Smooth muscle cell (in vitro differentiated cells): ENCODE results near the gene PIP4K2A. TPM values are rescaled to one million over a fixed set of nuclear protein-coding genes. Genes with fewer than 3 reads are reported as not detected.

Experiments
- DNase-seq: peaks from one replicate; lab custom pipeline; 2025; ENCODE audit not compliant: unreplicated experiment; lab: John Stamatoyannopoulos, UW
- H2AFZ ChIP-seq: fragments of 200-600 bp; sonication (generic); 2 replicates; pipeline ENCODE4 v1.6.0; 2016; ENCODE audit warnings: antibody characterized with exemption, low read depth, mild to moderate bottlenecking
- H3F3A ChIP-seq: fragments of 200-600 bp; sonication (generic); 2 replicates; pipeline ENCODE4 v1.6.0; 2017; ENCODE audit warnings: antibody characterized with exemption, low read depth
- H3K27ac ChIP-seq: fragments of 200-600 bp; sonication (generic); 2 replicates; pipeline ENCODE4 v1.5.1; 2016; ENCODE audit warnings: low read depth, mild to moderate bottlenecking
- H3K27me3 ChIP-seq: fragments of 200-600 bp; sonication (generic); 2 replicates; pipeline ENCODE4 v1.6.1; 2016; ENCODE audit warnings: low read depth, mild to moderate bottlenecking
- H3K36me3 ChIP-seq: fragments of 200-600 bp; sonication (generic); 2 replicates; pipeline ENCODE4 v1.5.1; 2016; ENCODE audit warnings: low read depth
- H3K4me1 ChIP-seq: fragments of 200-600 bp; sonication (generic); 2 replicates; pipeline ENCODE4 v1.5.1; 2016; ENCODE audit warnings: low read depth
- H3K4me2 ChIP-seq: fragments of 200-600 bp; sonication (generic); 2 replicates; pipeline ENCODE4 v1.6.0; 2016; ENCODE audit warnings: mild to moderate bottlenecking
- H3K4me3 ChIP-seq: fragments of 200-600 bp; sonication (generic); 2 replicates; pipeline ENCODE4 v1.5.1; 2016; ENCODE audit warnings: mild to moderate bottlenecking
- H3K79me2 ChIP-seq: fragments of 200-600 bp; sonication (generic); 2 replicates; pipeline ENCODE4 v1.6.0; 2016; ENCODE audit warnings: low read depth, mild to moderate bottlenecking
- H3K9ac ChIP-seq: fragments of 200-600 bp; sonication (generic); 2 replicates; pipeline ENCODE4 v1.6.0; 2016; ENCODE audit warnings: low read depth
- H3K9me3 ChIP-seq: fragments of 200-600 bp; sonication (generic); replicated peaks from 2 replicates; pipeline ENCODE4 v1.5.1; 2016; ENCODE audit warnings: low read depth
- H4K20me1 ChIP-seq: fragments of 200-600 bp; sonication (generic); 2 replicates; pipeline ENCODE4 v1.6.0; 2016; ENCODE audit warnings: low read depth
- CTCF ChIP-seq: fragments of 200-600 bp; sonication (generic); IDR thresholded peaks from 2 replicates; pipeline ENCODE4 v1.5.1; 2017; ENCODE audit warnings: borderline replicate concordance, mild to moderate bottlenecking, antibody characterized with exemption; ENCODE audit not compliant: insufficient read depth, poor library complexity, severe bottlenecking
- WGBS: methylation state at CpG from one replicate; pipeline ENCODE4 v1.1.7; 2016; ENCODE audit warnings: low lambda C conversion rate; 5-methylcytosine and 5-hydroxymethylcytosine counted together
- polyA plus RNA-seq: library from polyadenylated mRNA; unstranded; fragments of >200 nt; fragmentation: Nextera tagmentation; extraction: Ambion mirVana; gene quantifications from 2 replicates; pipeline ENCODE4 v1.2.1, GENCODE V29; 2016
- total RNA-seq: library from RNA; depleted of rRNA; stranded (reverse); fragments of >200 nt; gene quantifications from 2 replicates; pipeline ENCODE4 v1.2.3, GENCODE V29; 2014

Gene PIP4K2A
- total and polyA plus RNA-seq, 2 experiments from 2014 or later, result 7.5 to 8.9 TPM

GRCh38 chr10:22505911-22506685 lies 208.3 kb downstream of the PIP4K2A start:
- peak overlapping the region; percentile 53 for H3K4me2 ChIP-seq
- no peaks in the 10 kb centered on the region for H3K9me3 ChIP-seq
- H2AFZ ChIP-seq, result no peak overlapping the region
- H3K27ac ChIP-seq, result no peak overlapping the region
- H3K4me3 ChIP-seq, result no peak overlapping the region
- no peaks in the 10 kb centered on the region for H4K20me1 ChIP-seq
- no peak overlapping the region for H3K9ac ChIP-seq
- no peaks in the 10 kb centered on the region for H3K27me3 ChIP-seq
- DNase-seq, result peak; percentile 48
- peaks cover 8% of the 10 kb centered on the region for H3K4me1 ChIP-seq
- H3K79me2 ChIP-seq, result no peaks in the 10 kb centered on the region
- WGBS, result 26% methylated on average over 11 of the region's 11 CpGs
- TF ChIP-seq CTCF, result no peak
- no peaks in the 10 kb centered on the region for H3K36me3 ChIP-seq
- no peaks in the 10 kb centered on the region for H3F3A ChIP-seq

- H3K27me3 ChIP-seq, result peaks cover 4% of the 10 kb centered on the region
- TF ChIP-seq CTCF, result no peak
- DNase-seq, result no peak
- no peak overlapping the region for H3K4me3 ChIP-seq
- H3F3A ChIP-seq, result no peaks in the 10 kb centered on the region
- peak overlapping the region; percentile 2 for H3K4me2 ChIP-seq
- 49% methylated on average over 4 of the region's 4 CpGs for WGBS
- H3K9me3 ChIP-seq, result no peaks in the 10 kb centered on the region
- H3K36me3 ChIP-seq, result no peaks in the 10 kb centered on the region
- no peak overlapping the region for H3K9ac ChIP-seq
- no peak overlapping the region for H2AFZ ChIP-seq
- no peaks in the 10 kb centered on the region for H3K79me2 ChIP-seq
- no peaks in the 10 kb centered on the region for H4K20me1 ChIP-seq
- H3K27ac ChIP-seq, result no peak overlapping the region
- peaks cover 8% of the 10 kb centered on the region for H3K4me1 ChIP-seq
Measured at GRCh38 chr10:22504766-22505165, 209.6 kb downstream of the PIP4K2A start.

- H3K27me3 ChIP-seq, result peaks cover 16% of the 10 kb centered on the region
- H3F3A ChIP-seq, result no peaks in the 10 kb centered on the region
- H3K27ac ChIP-seq, result no peak overlapping the region
- no peak overlapping the region for H3K4me2 ChIP-seq
- TF ChIP-seq CTCF, result no peak
- no peak overlapping the region for H3K4me3 ChIP-seq
- no peaks in the 10 kb centered on the region for H3K9me3 ChIP-seq
- no peak overlapping the region for H2AFZ ChIP-seq
- no peak overlapping the region for H3K9ac ChIP-seq
- peaks cover 8% of the 10 kb centered on the region for H3K4me1 ChIP-seq
- H3K36me3 ChIP-seq, result no peaks in the 10 kb centered on the region
- no peak for DNase-seq
- H4K20me1 ChIP-seq, result no peaks in the 10 kb centered on the region
- H3K79me2 ChIP-seq, result no peaks in the 10 kb centered on the region
- 21% methylated on average over 9 of the region's 9 CpGs for WGBS
Measured at GRCh38 chr10:22503315-22504088, 210.9 kb downstream of the PIP4K2A start.
